Activated CD4-positive, alpha-beta T cell treated with anti-CD3 and anti-CD28 coated beads, Interleukin-2, amount 50 U/mL, for 16 hours (primary cell): ENCODE results near the gene ZAP70.
"Not testable (repeated sequence)": the region's sequence is repeated elsewhere in the genome, so short reads cannot be mapped to it uniquely, and the experiment has no call there.

Experiments used
- DNase-seq: peaks from one replicate; pipeline ENCODE4 v3.0.0-alpha.2; 2020

The ZAP70 gene

DNA sequence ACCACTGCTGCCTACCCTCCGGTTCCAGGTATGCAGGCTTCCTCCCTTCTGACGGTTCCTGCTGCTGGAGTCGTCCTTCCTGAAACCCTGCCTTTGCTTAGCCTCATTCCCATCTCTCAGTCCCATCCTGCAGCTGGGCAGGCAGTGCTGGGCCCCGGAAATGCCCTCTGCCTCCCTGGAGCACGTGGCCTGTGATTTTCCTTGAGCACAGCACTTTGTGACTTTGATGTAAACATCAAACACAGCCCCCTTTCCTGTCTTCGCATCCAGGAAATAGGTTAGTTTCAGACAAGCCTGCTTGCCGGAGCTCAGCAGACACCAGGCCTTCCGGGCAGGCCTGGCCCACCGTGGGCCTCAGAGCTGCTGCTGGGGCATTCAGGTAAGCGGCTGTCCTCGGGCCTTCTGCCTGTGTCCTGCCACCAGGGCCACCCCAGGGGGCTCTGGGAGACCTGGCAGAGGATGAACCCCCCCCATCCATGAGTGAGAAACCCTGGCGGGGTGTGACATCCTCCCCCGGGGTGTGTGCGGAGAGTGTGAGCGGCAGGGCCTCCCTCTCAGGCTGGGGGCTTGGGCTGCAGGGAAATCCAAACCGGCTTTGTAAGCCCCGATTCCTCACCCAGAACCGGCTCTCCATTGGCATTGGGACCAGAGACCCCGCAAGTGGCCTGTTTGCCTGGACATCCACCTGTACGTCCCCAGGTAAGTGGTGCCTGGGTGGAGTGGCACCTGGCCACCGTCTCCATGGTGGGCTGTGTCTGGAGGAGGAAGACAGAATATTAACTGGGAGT is at the start of gene ZAP70:
Gene ZAP70, plus strand, starts transcription at position 281 of the 788 bp plus-strand sequence. CDS start 10,461 bp downstream, outside the sequence.
- DNase-seq: peak; percentile 84

DNA sequence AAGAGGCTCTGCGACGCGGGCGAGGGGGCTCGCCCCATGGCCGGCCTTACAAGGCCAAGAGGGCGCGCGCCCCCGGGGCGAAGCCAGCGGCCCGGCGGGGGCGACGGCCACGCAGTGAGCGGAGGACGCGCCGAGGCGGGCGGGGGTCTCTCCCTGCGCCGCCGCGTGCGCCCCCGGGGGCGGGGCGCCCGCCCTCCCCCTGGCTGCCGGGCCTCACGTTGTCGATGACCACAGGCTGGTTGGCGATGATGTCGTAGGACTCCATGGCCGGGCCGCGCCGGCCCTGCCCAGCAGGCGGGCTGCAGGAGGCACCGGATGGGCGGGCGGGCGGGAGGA is 49.8 kb upstream of the ZAP70 start:
- no peak for DNase-seq

DNA sequence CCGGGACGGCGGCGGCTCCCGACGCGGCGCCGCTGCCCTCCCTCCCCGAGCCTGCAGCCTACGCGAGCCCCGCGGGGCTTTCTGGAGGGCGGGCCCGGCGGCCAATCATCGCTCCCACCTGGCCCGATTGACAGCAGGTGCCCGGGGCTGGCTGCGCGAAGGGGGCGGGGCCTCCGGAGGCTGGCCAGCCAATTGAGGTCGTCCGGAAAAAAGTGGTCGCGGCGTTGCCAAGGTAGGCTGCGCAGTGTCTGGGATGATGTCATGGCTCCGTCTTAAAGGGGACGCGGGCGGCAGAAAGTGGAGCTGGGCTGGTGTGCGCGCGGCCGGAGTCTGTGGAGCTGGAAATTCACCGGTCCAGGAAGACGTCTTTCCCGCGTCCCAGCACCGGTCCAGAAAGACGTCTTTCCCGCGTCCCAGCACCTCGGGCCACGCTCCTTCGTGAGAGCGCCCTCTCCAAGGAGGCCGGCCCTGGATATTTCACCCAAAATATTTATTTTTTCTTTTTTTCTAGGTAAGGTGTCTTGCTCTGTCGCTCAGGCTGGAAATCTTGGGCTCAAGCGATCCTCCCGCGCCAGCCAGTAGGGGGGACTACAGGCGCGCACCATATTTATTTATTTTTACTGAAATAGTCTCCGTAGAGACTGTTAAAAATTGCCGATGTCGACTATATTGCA is 49.3 kb upstream of the ZAP70 start, which contains the start of gene ACTR1B:
Gene ACTR1B, minus strand, starts transcription at position 83 of the 674 bp plus-strand sequence. CDS start 154 bp downstream, outside the sequence.
- DNase-seq: peak; percentile 99

DNA sequence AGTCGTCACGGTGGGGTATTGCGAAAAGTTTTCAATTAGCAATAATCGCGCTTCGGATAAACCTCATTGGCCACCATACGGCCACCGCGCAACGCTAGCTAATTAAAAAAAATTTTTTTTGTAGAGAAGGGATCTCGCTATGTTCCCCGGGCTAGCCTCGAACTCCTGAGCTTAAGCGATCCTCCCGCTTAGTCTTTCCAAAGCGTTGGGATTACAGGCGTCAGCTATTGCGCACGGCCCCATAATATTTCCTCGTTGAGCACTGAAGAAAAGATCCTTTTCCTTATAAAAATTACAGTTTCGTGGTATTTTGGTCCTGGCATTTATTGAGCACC is 48.8 kb upstream of the ZAP70 start:
- no peak for DNase-seq

DNA sequence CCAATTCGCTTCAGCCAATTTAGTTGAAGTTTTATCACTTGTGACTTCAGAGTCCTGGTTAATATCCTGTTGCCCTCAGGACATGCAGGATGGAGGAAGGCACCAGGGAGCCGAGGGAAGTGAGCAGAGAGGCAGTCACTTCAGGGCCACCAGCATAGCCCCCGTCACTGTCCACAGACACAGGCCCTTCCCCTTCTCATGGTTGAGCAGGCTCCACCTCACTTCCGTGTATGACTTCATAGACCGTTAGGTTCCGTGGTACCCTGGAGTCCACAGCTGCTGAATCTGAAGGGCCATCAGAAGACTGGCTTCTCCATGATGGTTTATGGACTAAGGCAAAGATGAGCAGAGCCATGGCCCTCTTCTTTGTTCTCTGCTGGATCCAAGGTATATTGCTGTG is 43.9 kb upstream of the ZAP70 start, which contains the start of gene C2orf92:
Gene C2orf92, plus strand, starts transcription at position 266 of the 400 bp plus-strand sequence. Its CDS starts 76 bp downstream, at position 342.
- DNase-seq: no peak

DNA sequence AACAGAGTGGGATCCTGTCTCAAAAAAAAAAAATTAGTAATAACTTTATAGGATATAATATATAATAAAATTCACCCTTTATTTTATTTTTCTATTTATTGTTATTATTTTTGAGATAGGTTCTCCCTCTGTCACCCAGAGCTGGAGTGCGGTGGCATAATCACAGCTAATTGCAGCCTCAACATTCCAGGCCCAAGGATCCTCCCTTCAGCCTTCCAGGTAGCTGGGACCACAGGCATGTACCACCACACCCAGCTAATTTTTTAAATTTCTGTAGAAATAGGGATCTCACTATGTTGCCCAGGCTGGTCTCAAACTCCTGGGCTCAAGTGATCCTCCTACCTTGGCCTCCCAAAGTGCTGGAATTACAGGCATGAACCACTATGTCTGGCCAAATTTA is 42.9 kb upstream of the ZAP70 start:
- DNase-seq: no peak

DNA sequence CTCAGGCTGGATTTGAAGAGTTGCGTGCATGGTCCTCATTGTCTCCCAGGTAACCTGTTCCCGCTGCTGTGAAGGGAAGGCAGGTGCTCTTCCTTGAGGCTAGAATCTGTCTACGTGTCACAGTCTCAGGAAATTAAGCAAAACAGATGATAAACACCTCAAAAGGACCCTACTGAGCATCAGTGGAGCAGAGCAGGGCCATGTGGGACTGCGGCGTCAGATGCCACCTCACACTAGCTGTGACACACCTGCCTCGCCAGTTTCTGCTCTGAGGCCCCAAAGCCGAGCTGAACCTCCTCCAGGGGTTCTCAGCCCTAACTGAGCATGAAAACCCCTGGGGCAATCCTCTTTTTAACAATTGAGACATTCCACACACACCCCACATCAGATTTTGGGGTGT is 41.9 kb upstream of the ZAP70 start:
- DNase-seq: no peak

DNA sequence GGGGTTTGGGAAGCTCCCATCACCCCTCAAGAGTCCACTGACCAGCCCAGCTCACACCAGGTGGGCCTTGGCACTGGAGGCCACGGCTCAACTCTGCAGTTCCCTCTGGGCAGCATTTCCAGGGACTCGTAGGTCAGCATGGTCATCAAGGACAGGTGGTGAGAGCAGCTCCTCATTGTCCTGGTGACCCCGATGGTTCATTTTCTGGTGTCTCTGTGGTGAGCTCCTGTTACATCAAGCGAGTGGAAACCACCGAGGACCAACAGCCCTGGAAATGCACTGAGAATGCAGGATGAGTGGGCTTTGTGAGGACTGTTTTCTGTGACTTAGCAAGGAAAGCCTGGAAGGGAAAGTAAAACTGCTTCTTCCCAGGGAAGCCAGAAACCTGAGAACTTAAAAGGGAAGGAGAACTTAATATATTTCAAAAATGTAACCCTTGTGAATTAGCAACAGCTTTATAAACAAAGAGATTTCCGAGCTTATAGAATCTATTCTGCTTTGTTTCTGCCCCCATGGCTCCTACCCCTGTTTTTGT is 40.7 kb upstream of the ZAP70 start:
- DNase-seq: not testable (repeated sequence)

DNA sequence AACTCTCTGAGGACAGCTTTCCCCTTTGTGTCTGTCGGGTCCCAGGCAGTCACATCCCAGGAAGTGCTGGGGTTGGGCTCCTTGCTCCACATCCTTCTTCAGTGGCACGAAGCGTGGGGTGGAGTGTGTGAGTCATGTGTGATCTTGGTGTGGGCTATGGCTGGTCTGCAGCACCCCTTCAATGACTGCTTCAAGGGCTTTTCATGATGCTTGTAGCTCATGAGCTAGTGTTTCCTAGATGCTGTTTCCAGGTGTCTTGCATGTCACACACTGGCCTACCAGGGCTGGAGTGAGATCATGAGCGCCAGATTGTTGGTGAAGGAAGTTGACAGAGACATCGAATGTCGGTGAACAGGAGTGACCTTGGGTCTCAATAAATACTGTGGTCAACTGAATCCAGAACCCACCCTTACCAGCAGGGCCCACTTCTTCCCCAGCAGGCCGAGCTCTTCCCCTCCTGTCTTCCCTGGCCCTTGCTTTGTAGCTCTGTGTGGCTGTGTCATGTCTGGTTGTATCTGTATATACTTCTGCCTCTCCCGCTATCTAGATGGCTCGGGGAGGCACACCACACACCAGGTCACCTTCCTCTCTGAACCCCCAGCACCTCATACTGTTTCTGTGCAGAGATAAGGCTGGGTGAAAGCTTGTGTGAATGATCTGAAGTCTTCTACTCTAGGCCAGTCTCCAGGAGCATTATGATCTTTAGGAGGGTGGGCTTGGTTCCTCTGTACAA is 40.0 kb upstream of the ZAP70 start:
- DNase-seq: no peak

DNA sequence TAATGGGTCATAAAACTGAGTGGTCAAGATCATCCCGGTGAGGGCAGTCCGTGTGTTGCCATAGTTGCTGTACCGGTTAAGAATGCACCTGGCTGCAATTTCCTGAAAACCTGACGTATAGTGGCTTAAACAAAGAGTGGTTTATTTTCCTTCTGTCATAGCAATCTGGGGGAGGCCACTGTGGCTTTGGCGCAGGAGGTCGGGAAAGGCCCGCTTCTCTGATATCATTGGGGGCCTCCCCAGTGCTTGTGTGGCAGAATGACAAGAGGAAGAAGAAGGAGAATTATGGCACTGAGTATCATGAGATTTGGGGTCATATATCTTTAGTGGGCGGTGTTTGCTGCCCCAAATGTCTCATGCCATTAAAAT is 39.5 kb upstream of the ZAP70 start:
- no peak for DNase-seq

DNA sequence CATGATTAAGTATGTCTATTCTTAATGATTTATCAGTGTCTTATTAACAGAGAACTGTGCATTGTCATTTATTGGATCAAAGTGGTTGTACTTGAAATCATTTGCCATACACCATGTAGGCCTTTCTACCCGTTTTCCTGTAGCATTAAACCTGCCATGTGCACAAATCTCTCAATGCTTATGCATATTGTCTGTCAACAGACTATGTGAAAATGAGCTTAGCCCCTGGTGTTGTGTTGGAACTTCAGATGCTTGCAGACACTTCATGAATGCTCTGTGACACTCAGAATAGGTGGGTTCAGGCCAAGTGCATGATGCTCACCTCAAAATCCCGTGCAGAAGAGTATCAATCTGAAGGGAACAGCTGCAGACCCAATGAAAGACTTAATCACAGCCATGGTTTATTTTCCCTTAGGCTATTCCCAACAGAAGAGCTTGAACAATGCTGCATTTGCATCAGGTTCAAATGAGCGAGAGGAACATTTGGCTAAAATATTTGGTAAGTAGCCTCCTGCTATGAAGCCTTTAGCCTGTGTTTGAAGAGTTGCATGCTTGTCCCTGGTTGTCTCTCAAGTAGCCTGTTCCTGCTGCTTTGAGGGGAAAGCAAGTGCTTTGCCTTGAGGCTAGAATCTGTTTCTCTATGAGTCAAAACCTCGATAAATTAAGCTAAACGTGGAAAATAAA is 37.8 kb upstream of the ZAP70 start:
- DNase-seq: no peak

DNA sequence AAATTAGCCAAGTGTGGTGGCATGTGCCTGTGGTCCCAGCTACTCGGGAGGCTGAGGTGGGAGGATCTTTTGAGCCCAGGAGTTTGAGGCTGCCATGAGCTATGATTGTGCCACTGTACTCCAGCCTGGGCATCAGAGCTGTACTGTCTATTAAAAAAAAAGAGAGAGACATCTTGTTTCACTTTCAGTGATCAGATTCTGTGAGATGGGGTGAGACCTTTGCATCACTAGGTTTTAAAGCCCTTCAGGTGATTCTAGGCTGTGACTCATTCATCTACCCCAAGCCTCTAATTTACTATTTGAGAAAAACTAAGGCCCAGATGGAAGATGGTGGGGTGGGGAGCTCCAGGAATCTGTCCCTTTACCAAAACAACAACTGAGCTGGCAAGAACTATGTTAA is 36.8 kb upstream of the ZAP70 start:
- peak; percentile 35 for DNase-seq

DNA sequence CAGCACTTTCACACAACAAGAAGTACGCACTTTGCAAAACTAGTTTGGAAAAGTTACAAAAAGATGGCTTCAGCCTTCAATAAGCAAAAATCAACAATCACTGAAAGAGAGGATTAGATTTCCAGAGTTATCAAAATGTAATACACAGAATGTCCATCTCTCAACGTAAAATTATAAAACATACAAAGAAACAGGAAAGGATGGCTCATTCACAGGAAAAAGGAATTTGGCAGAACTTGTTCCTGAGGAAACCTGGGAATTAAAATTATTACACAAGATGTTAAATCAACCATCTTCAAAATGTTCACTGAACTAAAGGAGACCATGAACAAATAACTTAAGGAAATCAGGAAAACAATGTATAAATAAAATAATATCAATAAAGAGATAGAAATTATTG is 35.9 kb upstream of the ZAP70 start:
- DNase-seq: no peak

DNA sequence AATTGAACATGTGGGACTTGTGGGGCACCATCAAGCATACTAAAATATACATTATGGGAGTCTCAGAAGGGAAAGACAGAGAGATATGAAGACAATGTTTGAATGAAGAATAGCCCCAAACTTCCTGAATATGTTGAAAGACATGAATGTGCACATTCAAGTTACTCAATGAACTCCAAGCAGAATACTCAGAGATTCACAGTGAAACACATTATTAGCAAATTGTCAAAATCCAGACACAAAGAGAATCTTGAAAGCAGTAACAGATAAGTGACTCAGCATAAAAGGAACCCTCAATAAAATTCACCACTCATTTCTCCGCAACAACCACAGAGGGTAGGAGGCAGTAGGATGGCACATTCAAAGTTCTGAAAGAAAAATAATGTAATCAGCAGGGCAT is 35.1 kb upstream of the ZAP70 start:
- DNase-seq: no peak

DNA sequence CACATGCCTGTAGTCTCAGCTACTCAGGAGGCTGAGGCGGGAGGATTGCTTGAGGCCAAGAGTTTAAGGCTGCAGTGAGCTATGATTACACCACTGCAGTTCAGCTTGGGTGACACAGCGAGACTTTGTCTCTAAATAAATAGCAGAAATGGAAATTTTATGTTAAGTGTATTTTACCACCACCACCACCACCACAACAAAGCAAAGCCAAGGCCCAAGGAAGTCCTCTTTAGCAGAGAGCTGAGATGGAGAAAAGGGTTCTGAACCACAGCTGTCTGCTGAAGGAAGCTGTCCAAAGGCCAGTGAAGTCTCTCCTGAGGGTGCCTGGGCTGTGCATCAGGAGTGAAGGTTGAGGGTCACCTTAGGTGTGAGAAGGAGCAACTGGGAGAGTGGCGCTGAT is 26.1 kb upstream of the ZAP70 start:
- DNase-seq: peak; percentile 29

DNA sequence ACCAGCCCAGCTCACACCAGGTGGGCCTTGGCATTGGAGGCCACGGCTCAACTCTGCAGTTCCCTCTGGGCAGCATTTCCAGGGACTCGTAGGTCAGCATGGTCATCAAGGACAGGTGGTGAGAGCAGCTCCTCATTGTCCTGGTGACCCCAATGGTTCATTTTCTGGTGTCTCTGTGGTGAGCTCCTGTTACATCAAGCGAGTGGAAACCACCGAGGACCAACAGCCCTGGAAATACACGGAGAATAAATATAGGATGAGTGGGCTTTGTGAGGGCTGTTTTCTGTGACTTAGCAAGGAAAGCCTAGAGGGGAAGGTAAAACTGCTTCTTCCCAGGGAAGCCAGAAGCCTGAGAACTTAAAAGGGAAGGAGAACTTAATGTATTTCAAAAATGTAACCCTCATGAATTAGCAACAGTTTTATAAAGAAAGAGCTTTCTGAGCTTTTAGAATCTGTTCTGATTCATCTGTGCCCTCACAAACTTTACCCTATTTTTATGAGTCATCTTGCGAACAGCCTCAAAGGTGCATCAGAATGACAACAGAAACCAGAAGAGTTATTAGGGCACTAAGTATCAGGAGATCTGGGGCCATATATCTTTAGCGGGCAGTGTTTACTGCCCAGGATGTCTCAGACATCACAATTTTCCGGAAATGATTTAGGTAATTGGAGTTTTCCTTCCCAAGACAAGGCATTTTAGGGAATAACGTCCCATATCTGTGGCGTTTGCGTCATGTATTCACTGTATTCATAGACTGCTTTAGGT is 25.1 kb upstream of the ZAP70 start:
- peak; percentile 76 for DNase-seq

DNA sequence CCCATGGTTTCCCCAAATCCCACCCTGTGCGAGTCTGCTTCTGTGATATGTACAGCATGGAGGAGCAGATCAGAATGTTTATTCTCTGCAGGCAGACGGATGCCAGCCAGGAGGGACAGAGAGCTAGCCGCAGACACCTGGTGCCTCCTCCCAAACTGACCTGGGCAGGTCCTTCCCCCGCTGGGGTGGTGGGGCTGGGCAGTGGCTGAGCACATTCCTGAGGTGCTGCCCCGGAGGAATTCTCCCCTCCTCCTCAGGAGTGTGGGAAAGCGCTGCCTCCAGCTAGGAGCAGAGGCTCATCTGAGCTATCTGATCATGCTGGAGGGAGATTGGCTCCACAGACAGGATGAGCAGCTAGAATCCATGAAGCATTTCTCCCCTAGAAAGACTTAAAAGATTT is 22.2 kb upstream of the ZAP70 start:
- DNase-seq: no peak

DNA sequence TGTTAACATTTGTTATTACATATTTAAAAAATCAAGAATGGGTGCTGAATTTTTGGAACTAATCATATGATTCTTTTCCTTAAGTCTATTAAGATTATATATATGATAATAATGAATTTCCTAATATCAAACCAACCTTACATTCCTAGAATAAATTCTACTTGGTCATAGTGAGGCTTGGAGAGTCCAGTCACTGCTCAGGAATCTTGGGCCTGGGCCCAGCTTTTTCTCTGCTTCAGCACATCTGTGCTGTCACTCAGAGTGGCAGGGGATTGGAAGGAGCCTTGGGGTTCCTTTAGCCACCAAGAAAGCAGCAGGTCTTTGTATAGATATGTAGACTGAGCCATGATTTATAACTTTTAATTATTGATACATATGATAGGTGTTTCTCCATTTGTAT is 19.9 kb upstream of the ZAP70 start:
- no peak for DNase-seq

DNA sequence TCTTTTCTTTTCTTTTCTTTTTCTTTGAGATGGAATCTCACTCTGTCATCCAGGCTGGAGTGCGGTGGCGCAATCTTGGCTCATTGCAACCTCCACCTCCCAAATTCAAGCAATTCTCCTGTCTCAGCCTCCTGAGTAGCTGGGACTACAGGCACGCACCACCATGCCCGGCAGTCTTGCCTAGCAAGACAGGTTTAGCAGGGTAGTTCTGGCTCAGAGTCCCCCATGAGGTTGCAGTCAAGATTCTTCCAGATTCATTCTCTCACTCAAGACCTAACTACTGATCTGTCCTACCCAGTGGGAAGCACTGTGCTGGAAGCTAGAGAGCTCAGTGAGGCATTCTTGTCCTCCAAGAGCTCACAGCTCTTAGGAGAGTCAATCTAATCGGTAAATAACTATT is 17.6 kb upstream of the ZAP70 start:
- DNase-seq: no peak

DNA sequence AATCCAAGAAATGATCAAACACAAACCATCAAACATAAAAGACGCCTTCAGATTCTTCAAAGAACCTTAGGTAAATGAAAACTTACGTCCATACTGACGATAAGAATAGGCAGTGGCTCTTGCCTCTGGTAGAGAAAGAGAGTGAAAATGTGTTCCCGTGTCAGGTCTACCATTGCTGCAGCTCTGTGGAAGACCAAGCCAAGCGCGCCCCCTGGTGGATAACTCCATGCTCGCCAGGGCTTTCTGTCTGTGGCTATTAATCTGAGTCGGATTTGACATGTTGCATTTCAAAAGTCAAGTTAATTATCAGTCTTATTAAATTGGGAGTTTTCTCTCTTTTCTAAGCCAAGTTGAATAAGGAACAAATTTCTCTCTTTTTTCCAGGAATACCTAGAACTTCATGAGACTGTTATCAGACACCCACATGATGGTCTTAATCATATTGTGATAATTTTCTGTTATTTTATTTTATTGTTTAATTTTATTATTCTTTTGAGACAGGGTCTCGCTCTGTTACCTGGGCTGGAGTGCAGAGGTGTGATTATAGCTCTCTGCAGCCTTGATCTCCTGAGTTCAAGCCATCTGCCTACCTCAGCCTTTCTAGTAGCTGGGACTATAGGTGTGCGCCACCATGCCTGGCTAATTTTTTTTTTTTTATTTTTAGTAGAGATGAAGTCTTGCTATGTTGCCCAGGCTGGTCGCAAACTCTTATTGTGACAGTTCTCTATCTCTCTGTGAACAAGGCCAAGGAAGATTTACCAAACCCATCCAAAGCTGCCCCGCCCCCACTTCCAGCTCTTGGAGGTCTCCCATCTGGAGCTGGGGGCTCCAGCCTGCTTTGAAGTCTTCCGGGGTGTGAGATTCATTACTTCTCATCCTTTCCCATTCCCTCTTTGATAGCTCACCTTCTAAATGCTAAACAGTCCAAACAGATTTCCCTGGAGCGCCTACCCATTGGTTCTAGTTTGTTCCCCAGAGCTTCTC is 15.8 kb upstream of the ZAP70 start:
- peak; percentile 93 for DNase-seq

DNA sequence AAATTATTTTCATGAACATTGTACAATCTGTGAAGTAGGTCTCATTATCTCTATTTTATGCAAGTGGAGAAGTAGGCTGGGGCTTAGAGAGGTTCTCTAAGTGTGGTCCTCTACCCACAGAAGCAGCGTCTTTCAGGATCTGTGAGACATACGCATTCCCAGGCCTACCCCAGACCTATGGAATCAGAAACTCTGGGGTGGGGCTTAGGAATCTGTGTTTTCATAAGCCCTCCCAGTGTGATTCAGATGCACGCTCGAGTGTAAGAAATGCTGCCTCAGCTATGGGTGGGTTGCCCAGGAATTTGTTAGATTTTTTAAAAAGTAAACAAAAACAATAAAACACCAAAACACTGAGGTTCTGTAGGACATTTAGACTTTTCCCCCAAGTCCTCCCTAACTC is 14.8 kb upstream of the ZAP70 start:
- no peak for DNase-seq
